Measurements from ENCODE around the gene PLEKHA7.

DNA sequence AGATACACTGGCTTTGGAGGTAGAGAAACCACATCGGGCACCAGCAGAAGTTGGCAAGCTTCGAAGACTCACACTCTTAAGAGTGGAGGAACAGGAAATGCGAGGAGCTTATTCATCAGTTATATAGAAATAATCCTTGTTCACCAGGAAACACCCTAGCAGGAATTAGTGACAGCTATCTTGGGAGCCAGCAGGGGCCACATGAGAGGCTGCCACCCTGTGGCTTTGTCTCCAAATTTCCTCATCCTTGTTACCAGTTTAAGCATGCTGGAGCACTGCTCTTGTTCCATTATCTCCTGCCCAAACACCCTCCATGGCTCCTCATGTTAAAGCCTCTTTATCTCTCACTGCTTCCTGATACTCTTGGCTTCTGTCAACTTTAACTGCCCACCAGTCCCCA lies 131.0 kb downstream of the PLEKHA7 start:
- TF ChIP-seq, protein P1, sequence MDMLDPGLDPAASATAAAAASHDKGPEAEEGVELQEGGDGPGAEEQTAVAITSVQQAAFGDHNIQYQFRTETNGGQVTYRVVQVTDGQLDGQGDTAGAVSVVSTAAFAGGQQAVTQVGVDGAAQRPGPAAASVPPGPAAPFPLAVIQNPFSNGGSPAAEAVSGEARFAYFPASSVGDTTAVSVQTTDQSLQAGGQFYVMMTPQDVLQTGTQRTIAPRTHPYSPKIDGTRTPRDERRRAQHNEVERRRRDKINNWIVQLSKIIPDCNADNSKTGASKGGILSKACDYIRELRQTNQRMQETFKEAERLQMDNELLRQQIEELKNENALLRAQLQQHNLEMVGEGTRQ (IDR thresholded peaks at IDR 0.05; ENCODE audit: low read depth, low read length) = no peak
- TF ChIP-seq, protein P2, sequence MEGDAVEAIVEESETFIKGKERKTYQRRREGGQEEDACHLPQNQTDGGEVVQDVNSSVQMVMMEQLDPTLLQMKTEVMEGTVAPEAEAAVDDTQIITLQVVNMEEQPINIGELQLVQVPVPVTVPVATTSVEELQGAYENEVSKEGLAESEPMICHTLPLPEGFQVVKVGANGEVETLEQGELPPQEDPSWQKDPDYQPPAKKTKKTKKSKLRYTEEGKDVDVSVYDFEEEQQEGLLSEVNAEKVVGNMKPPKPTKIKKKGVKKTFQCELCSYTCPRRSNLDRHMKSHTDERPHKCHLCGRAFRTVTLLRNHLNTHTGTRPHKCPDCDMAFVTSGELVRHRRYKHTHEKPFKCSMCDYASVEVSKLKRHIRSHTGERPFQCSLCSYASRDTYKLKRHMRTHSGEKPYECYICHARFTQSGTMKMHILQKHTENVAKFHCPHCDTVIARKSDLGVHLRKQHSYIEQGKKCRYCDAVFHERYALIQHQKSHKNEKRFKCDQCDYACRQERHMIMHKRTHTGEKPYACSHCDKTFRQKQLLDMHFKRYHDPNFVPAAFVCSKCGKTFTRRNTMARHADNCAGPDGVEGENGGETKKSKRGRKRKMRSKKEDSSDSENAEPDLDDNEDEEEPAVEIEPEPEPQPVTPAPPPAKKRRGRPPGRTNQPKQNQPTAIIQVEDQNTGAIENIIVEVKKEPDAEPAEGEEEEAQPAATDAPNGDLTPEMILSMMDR (conservative IDR thresholded peaks at IDR 0.05; ENCODE audit: low read depth, low read length) = no peak
- TF ChIP-seq POLR2A (IDR thresholded peaks at IDR 0.05; ENCODE audit: low read depth, low read length) (no peak), RCOR1 (IDR thresholded peaks at IDR 0.05; ENCODE audit: insufficient replicate concordance, low read length) (no peak)
